ENCODE data around the gene FOXJ3. TPM values are rescaled to one million over a fixed set of nuclear protein-coding genes. Genes with fewer than 3 reads are reported as not detected.

Gene FOXJ3
- total RNA-seq, 1 experiment from 2014 or later, result 42.2 TPM

- ChIA-PET POLR2A (interaction anchor here (0.7 to 1.7 kb wide), 4 partner anchors 14 to 182 kb away, joined by 3 to 8 read pairs (median 3); no protein-coding TSS in a partner anchor), CTCF (interaction anchor here (1.0 to 7.3 kb wide), 4 partner anchors 21 to 635 kb away, joined by 3 to 87 read pairs (median 6); no protein-coding TSS in a partner anchor)
- Mint-ChIP-seq H3K27me3 (ENCODE audit: insufficient read depth, unreplicated experiment) (peaks cover 15% of the 10 kb centered on the region), H3K4me3 (ENCODE audit: unreplicated experiment) (no peak overlapping the region), H3K4me1 (ENCODE audit: insufficient read depth, unreplicated experiment) (no peaks in the 10 kb centered on the region), H3K27ac (ENCODE audit: low read depth, unreplicated experiment) (no peak overlapping the region), H3K9me3 (ENCODE audit: unreplicated experiment) (no peaks in the 10 kb centered on the region), H3K36me3 (ENCODE audit: insufficient read depth, unreplicated experiment) (no peaks in the 10 kb centered on the region)
- TF ChIP-seq CTCF (IDR thresholded peaks at IDR 0.05; ENCODE audit: unreplicated experiment), result no peak
- no peak for DNase-seq (ENCODE audit: unreplicated experiment)
- BruUV-seq (replicated peaks), result no TSS peak
- intact Hi-C loops (cut with micrococcal nuclease), result no loop called here
Observed at GRCh38 chr1:42152119-42152518, 182.9 kb downstream of the FOXJ3 start.

DNA sequence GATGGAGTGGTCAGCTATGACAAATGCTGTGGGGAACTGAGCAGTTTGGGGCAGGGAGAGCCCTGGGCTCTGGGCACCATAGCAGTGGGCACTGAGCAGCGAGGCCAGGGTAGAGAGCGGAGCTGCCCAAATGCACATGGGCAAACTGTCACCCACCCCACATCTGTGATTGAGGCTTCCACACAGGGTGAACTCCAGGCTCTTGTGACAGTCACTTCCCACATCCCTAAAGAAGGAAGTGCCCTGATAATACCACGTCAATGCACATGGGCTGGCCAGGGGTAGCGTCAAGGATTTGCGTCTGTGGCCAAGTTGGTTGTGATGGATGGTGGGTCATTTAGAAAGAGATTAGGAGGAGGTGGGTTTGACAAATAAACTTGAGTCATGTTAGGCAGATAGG, 184.4 kb downstream of the FOXJ3 start:
- intact Hi-C loops (cut with micrococcal nuclease), result no loop called here
- no peak for DNase-seq (ENCODE audit: unreplicated experiment)
- no TSS peak for BruUV-seq (replicated peaks)
- Mint-ChIP-seq H3K36me3 (ENCODE audit: insufficient read depth, unreplicated experiment) (no peaks in the 10 kb centered on the region), H3K4me3 (ENCODE audit: unreplicated experiment) (no peak overlapping the region), H3K27me3 (ENCODE audit: insufficient read depth, unreplicated experiment) (peaks cover 15% of the 10 kb centered on the region), H3K9me3 (ENCODE audit: unreplicated experiment) (no peaks in the 10 kb centered on the region), H3K27ac (ENCODE audit: low read depth, unreplicated experiment) (no peak overlapping the region), H3K4me1 (ENCODE audit: insufficient read depth, unreplicated experiment) (no peaks in the 10 kb centered on the region)
- ChIA-PET CTCF (interaction anchor here (7.3 kb wide), 1 partner anchor 23 kb away, joined by 87 read pairs; no protein-coding TSS in a partner anchor), POLR2A (no interaction called here)
- no peak for TF ChIP-seq CTCF (IDR thresholded peaks at IDR 0.05; ENCODE audit: unreplicated experiment)

GRCh38 chr1:42148166-42148565, 186.9 kb downstream of the FOXJ3 start:
- Mint-ChIP-seq H3K27me3 (ENCODE audit: insufficient read depth, unreplicated experiment) (peaks cover 15% of the 10 kb centered on the region), H3K36me3 (ENCODE audit: insufficient read depth, unreplicated experiment) (no peaks in the 10 kb centered on the region), H3K4me1 (ENCODE audit: insufficient read depth, unreplicated experiment) (no peaks in the 10 kb centered on the region), H3K27ac (ENCODE audit: low read depth, unreplicated experiment) (no peak overlapping the region), H3K9me3 (ENCODE audit: unreplicated experiment) (no peaks in the 10 kb centered on the region), H3K4me3 (ENCODE audit: unreplicated experiment) (no peak overlapping the region)
- ChIA-PET POLR2A (interaction anchor here (0.6 to 1.4 kb wide), 3 partner anchors 17 to 620 kb away, joined by 3 read pairs; no protein-coding TSS in a partner anchor), CTCF (interaction anchor here (1.0 to 7.3 kb wide), 6 partner anchors 14 to 165 kb away, joined by 3 to 87 read pairs (median 4); partner anchors contain the start of gene GUCA2A)
- no TSS peak for BruUV-seq (replicated peaks)
- intact Hi-C loops (cut with micrococcal nuclease), result loop anchor here (10.0 kb wide), 1 partner anchor 587 kb away; no protein-coding TSS in a partner anchor
- no peak for DNase-seq (ENCODE audit: unreplicated experiment)
- no peak for TF ChIP-seq CTCF (IDR thresholded peaks at IDR 0.05; ENCODE audit: unreplicated experiment)

GRCh38 chr1:42146626-42147320, 188.3 kb downstream of the FOXJ3 start:
- H3K36me3 Mint-ChIP-seq (ENCODE audit: insufficient read depth, unreplicated experiment), result no peaks in the 10 kb centered on the region
- intact Hi-C loops (cut with micrococcal nuclease), result loop anchor here (1.0 to 10.0 kb wide), 2 partner anchors 27 to 588 kb away; no protein-coding TSS in a partner anchor
- DNase-seq (ENCODE audit: unreplicated experiment), result peak; percentile 86
- CTCF ChIA-PET, result interaction anchor here (0.5 to 7.3 kb wide), 15 partner anchors 9 to 1377 kb away, joined by 3 to 87 read pairs (median 3); partner anchors contain the start of gene GUCA2A
- no peaks in the 10 kb centered on the region for H3K9me3 Mint-ChIP-seq (ENCODE audit: unreplicated experiment)
- BruUV-seq (replicated peaks), result no TSS peak
- peaks cover 26% of the 10 kb centered on the region for H3K27me3 Mint-ChIP-seq (ENCODE audit: insufficient read depth, unreplicated experiment)
- H3K27ac Mint-ChIP-seq (ENCODE audit: low read depth, unreplicated experiment), result no peak overlapping the region
- H3K4me3 Mint-ChIP-seq (ENCODE audit: unreplicated experiment), result no peak overlapping the region
- POLR2A ChIA-PET, result interaction anchor here (0.6 to 1.4 kb wide), 7 partner anchors 13 to 827 kb away, joined by 3 read pairs; no protein-coding TSS in a partner anchor
- H3K4me1 Mint-ChIP-seq (ENCODE audit: insufficient read depth, unreplicated experiment), result no peaks in the 10 kb centered on the region
- TF ChIP-seq CTCF (IDR thresholded peaks at IDR 0.05; ENCODE audit: unreplicated experiment), result peak; percentile 81
